ENCODE measurements around the gene S100A9. TPM values are rescaled to one million over a fixed set of nuclear protein-coding genes. Genes with fewer than 3 reads are reported as not detected.

The S100A9 gene
- total RNA-seq, 1 experiment from 2014 or later: not detected

DNA sequence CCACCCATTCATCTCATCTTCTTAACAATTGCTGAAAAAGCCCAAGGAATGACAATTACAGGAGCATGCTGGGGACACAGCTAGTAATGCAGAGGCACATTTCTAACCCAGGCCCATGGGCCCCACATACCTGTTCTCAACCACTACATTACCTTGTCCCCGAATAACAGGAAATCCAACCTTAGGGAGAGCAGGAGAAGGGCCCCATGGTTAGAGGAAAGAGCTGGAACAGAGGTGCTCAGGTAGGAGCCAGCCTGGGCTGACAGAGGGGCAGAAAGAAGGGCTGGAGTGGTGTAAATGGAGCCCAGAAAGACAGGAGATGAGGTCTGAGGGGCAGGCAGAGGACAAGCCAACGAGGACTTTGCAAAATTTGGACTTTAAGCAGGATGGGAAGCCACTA, 44.6 kb downstream of the S100A9 start:
- no peak overlapping the region for H2BK15ac ChIP-seq (ENCODE audit: low read depth, low read length)
- H3K4me1 Mint-ChIP-seq: peaks cover 7 to 24% of the 10 kb centered on the region in 2 experiments; a peak in 3 of 4 replicates

More for the DNA sequence above, 44.6 kb downstream of the S100A9 start:
- H3K27me3 Mint-ChIP-seq (ENCODE audit: low read depth): peaks cover 33% of the 10 kb centered on the region
- peaks cover 0 to 3% (median 0%) of the 10 kb centered on the region in 3 experiments; a peak in 4 of 7 replicates for H3K36me3 Mint-ChIP-seq (ENCODE audit: insufficient read depth in 1 of 3, low read depth in 3 of 3)
- no peak overlapping the region for H3K56ac ChIP-seq (ENCODE audit: insufficient read length, low read depth, low read length)
- no peak overlapping the region for H2BK20ac ChIP-seq (ENCODE audit: low read depth, low read length, poor library complexity, severe bottlenecking)
- no peak overlapping the region for H4K8ac ChIP-seq (replicated peaks; ENCODE audit: insufficient read length, low read depth, low read length)
- no peaks in the 10 kb centered on the region for H3K9me3 ChIP-seq (ENCODE audit: control insufficient read depth, low read depth, low read length)
- H3K18ac ChIP-seq (ENCODE audit: insufficient read length, low read depth, low read length): no peak overlapping the region
- no peaks in the 10 kb centered on the region for H3K23me2 ChIP-seq (ENCODE audit: insufficient read length, low read depth, low read length, poor library complexity, severe bottlenecking)
- H3K9me3 Mint-ChIP-seq: peaks cover 5 to 6% of the 10 kb centered on the region in 2 experiments
- no CpG with 5 or more reads among the region's 2 CpGs for WGBS (ENCODE audit: extremely low coverage, insufficient read length, low lambda C conversion rate)
- H3K79me1 ChIP-seq (ENCODE audit: insufficient read depth, low read depth, low read length, poor library complexity, severe bottlenecking): no peaks in the 10 kb centered on the region
- no peaks in the 10 kb centered on the region for H4K20me1 ChIP-seq (ENCODE audit: control insufficient read depth, insufficient read depth, insufficient read length)
- peak; percentile 18 for DNase-seq
- no peak overlapping the region for H2AFZ ChIP-seq (ENCODE audit: low read length)
- no peak overlapping the region for H3T11ph ChIP-seq (ENCODE audit: low read length)
- H2BK120ac ChIP-seq (ENCODE audit: low read depth, low read length, poor library complexity, severe bottlenecking): no peak overlapping the region
- TF ChIP-seq, protein P1, sequence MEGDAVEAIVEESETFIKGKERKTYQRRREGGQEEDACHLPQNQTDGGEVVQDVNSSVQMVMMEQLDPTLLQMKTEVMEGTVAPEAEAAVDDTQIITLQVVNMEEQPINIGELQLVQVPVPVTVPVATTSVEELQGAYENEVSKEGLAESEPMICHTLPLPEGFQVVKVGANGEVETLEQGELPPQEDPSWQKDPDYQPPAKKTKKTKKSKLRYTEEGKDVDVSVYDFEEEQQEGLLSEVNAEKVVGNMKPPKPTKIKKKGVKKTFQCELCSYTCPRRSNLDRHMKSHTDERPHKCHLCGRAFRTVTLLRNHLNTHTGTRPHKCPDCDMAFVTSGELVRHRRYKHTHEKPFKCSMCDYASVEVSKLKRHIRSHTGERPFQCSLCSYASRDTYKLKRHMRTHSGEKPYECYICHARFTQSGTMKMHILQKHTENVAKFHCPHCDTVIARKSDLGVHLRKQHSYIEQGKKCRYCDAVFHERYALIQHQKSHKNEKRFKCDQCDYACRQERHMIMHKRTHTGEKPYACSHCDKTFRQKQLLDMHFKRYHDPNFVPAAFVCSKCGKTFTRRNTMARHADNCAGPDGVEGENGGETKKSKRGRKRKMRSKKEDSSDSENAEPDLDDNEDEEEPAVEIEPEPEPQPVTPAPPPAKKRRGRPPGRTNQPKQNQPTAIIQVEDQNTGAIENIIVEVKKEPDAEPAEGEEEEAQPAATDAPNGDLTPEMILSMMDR (conservative IDR thresholded peaks at IDR 0.05): no peak
- no peak overlapping the region for H3K27ac ChIP-seq (ENCODE audit: insufficient read length, low read depth, low read length)
- H3K4me3 Mint-ChIP-seq: no peak overlapping the region
- H4K91ac ChIP-seq (ENCODE audit: insufficient read length, low read depth, low read length): no peak overlapping the region
- no peaks in the 10 kb centered on the region for H3K79me2 ChIP-seq (ENCODE audit: insufficient read depth, low read length)
- H3K4me2 ChIP-seq (ENCODE audit: insufficient read depth, insufficient read length, low read length): no peak overlapping the region
- no peak overlapping the region for H3K4ac ChIP-seq (ENCODE audit: low read depth, low read length)
- no peak overlapping the region for H4K5ac ChIP-seq (ENCODE audit: insufficient read length, low read depth, low read length)
- H3K23ac ChIP-seq (ENCODE audit: insufficient read length, low read depth, low read length): no peak overlapping the region
- no peak overlapping the region for H3K9ac ChIP-seq (ENCODE audit: extremely low read depth, insufficient read length, low read length)
- H3K14ac ChIP-seq (ENCODE audit: insufficient read depth, low read length): no peak overlapping the region
- H3K27ac Mint-ChIP-seq: no peak overlapping the region
- no peaks in the 10 kb centered on the region for H3K27me3 ChIP-seq (ENCODE audit: insufficient read depth, low read length)
- H3K4me1 ChIP-seq (ENCODE audit: insufficient read depth, low read length): peaks cover 3% of the 10 kb centered on the region; the same call in 1 of the 2 replicates
- H2BK12ac ChIP-seq (ENCODE audit: insufficient read length, low read depth, low read length): no peak overlapping the region
- no peak overlapping the region for H2BK5ac ChIP-seq (ENCODE audit: insufficient read length, low read length)
- H2AK5ac ChIP-seq (ENCODE audit: insufficient read length, low read length): no peak overlapping the region

All from H9 (cell line).